H1 (cell line): Measurements from ENCODE around the gene SLC5A8. TPM values are rescaled to one million over a fixed set of nuclear protein-coding genes. Genes with fewer than 3 reads are reported as not detected.

ENCODE experiments used
- GTF2F1 ChIP-seq: IDR thresholded peaks from 2 replicates; pipeline ENCODE4 v1.6.1; 2012; ENCODE audit warnings: low read depth, low read length, improper control_type of control experiment, borderline replicate concordance
- SIRT6 ChIP-seq: IDR thresholded peaks from one replicate; pipeline ENCODE4 v1.7.1; 2012; ENCODE audit warnings: low read length, inconsistent platforms
- polyA plus RNA-seq, 7 experiments: library from polyadenylated mRNA; depleted of rRNA in 3 of 7; stranded (reverse) in 5 of 7; unstranded in 2 of 7; fragments of >200 nt in 5 of 7; fragments of 200-250 nt in 2 of 7; gene quantifications; 1 replicate in 5 of 7; 2 replicates in 1 of 7; 4 replicates in 1 of 7; pipeline versions ENCODE4 v1.2.1 to v1.2.3, GENCODE V29; 2011 to 2013; ENCODE audit warnings: missing spikeins in 2 of 7, mixed read lengths in 2 of 7
- total RNA-seq: library from RNA; stranded (reverse); fragmentation: NEBNext Ultra II Directional; extraction: Animal tissue kit (Norgen Biotek cat#: 25700); gene quantifications from 2 replicates; pipeline ENCODE4 v1.2.1, GENCODE V29; 2021
- TF ChIP-seq, protein P1 (sequence below), 3 experiments: IDR thresholded peaks; 1 replicate in 2 of 3; 2 replicates in 1 of 3; pipeline versions ENCODE4 v1.5.1 to v1.6.1; 2011; ENCODE audit warnings: low read length in 3 of 3, mild to moderate bottlenecking in 3 of 3, inconsistent platforms in 2 of 3, low read depth in 1 of 3, moderate library complexity in 1 of 3; ENCODE audit not compliant: insufficient read depth in 1 of 3; ENCODE audit errors: control extremely low read depth in 1 of 3

The SLC5A8 gene
- total and polyA plus RNA-seq, 2 of the 8 experiments (the other 6 are each of a cell fraction or from before 2014, with no cell fraction given) = 0.11 to 0.21 TPM

DNA sequence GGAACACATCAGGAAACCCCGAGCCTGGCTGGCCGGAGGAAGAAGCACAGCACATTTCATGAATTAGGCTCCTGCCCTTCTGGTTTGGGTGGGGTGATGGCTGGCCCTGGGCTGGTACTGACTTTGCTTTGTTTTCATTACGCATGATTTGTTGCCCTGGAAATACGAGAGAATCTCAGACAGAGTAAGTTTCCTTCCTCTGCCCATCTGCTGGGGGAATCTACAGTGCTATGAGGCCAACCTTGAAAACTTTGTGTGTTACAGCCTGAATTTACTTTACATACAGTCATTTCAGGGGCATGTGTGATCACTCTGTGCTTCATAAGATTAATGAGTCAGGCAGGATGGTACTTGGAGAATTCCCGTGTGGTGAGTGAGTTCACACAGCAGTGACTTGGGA lies 20.5 kb upstream of the SLC5A8 start (continued):
- TF ChIP-seq, protein P1, sequence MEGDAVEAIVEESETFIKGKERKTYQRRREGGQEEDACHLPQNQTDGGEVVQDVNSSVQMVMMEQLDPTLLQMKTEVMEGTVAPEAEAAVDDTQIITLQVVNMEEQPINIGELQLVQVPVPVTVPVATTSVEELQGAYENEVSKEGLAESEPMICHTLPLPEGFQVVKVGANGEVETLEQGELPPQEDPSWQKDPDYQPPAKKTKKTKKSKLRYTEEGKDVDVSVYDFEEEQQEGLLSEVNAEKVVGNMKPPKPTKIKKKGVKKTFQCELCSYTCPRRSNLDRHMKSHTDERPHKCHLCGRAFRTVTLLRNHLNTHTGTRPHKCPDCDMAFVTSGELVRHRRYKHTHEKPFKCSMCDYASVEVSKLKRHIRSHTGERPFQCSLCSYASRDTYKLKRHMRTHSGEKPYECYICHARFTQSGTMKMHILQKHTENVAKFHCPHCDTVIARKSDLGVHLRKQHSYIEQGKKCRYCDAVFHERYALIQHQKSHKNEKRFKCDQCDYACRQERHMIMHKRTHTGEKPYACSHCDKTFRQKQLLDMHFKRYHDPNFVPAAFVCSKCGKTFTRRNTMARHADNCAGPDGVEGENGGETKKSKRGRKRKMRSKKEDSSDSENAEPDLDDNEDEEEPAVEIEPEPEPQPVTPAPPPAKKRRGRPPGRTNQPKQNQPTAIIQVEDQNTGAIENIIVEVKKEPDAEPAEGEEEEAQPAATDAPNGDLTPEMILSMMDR (IDR thresholded peaks at IDR 0.05; ENCODE audit: control extremely low read depth in 1 of 3, insufficient read depth in 1 of 3, low read depth in 1 of 3, low read length in 3 of 3) = no peak
- TF ChIP-seq SIRT6 = no peak
- no peak for TF ChIP-seq GTF2F1
